Muscle of leg (tissue), 11 donors: ENCODE results near the gene SUN1. TPM values are rescaled to one million over a fixed set of nuclear protein-coding genes. Genes with fewer than 3 reads are reported as not detected.

ENCODE experiments used
- DNase-seq: peaks from one replicate; pipeline ENCODE4 v3.0.0; 2013
- H3K27ac ChIP-seq: one replicate; pipeline ENCODE4 v1.5.1; 2013; ENCODE audit warnings: mild to moderate bottlenecking, low read length, control low read depth
- H3K27me3 ChIP-seq: one replicate; pipeline ENCODE4 v1.6.1; 2013; ENCODE audit warnings: low read length; ENCODE audit not compliant: control insufficient read depth, insufficient read depth
- H3K36me3 ChIP-seq: one replicate; pipeline ENCODE4 v1.6.1; 2013; ENCODE audit warnings: low read length; ENCODE audit not compliant: control insufficient read depth, insufficient read depth
- H3K4me1 ChIP-seq: one replicate; pipeline ENCODE4 v1.6.1; 2013; ENCODE audit warnings: low read length; ENCODE audit not compliant: control insufficient read depth, insufficient read depth
- H3K4me3 ChIP-seq: one replicate; pipeline ENCODE4 v1.5.1; 2013; ENCODE audit warnings: low read length, control low read depth
- H3K9me3 ChIP-seq: replicated peaks from 2 replicates; pipeline ENCODE4 v1.6.1; 2013; ENCODE audit warnings: low read depth, low read length; ENCODE audit not compliant: control insufficient read depth
- WGBS: methylation state at CpG from one replicate; pipeline ENCODE4 v1.1.5; 2013; ENCODE audit warnings: missing lambda C conversion rate; ENCODE audit not compliant: insufficient coverage; 5-methylcytosine and 5-hydroxymethylcytosine counted together
- polyA plus RNA-seq, 8 donors: library from polyadenylated mRNA; unstranded; fragments of 120-200 nt; gene quantifications; one replicate each; pipeline versions ENCODE4 v1.2.1 to v1.2.3, GENCODE V29; 2013; ENCODE audit warnings: inconsistent platforms in 1 of 8, low replicate concordance in 1 of 8; ENCODE audit not compliant: insufficient read length in 8 of 8, insufficient read depth in 1 of 8
- total RNA-seq: library from RNA; stranded (reverse); fragments of 120-200 nt; gene quantifications from one replicate; pipeline ENCODE4 v1.2.4, GENCODE V29; 2013

Gene SUN1
- total and polyA plus RNA-seq, 9 donors: 150 to 238 (median 164) TPM

GRCh38 chr7:889025-889390 lies 56.7 kb downstream of the SUN1 start:
- H3K27me3 ChIP-seq: no peaks in the 10 kb centered on the region
- H3K27ac ChIP-seq: no peak overlapping the region
- no peaks in the 10 kb centered on the region for H3K9me3 ChIP-seq
- no peak for DNase-seq
- H3K36me3 ChIP-seq: peaks cover 71% of the 10 kb centered on the region
- H3K4me3 ChIP-seq: no peak overlapping the region
- H3K4me1 ChIP-seq: no peaks in the 10 kb centered on the region
- 91% methylated on average over 14 of the region's 15 CpGs for WGBS

- Histone ChIP-seq H3K4me1 (no peaks in the 10 kb centered on the region), H3K27ac (no peak overlapping the region), H3K27me3 (no peaks in the 10 kb centered on the region), H3K9me3 (no peaks in the 10 kb centered on the region), H3K4me3 (no peak overlapping the region), H3K36me3 (peaks cover 73% of the 10 kb centered on the region)
- no peak for DNase-seq
- 86% methylated on average over 5 of the region's 18 CpGs for WGBS
Observed at GRCh38 chr7:889391-889790, 57.1 kb downstream of the SUN1 start.

- Histone ChIP-seq H3K27ac (no peak overlapping the region), H3K4me1 (no peaks in the 10 kb centered on the region), H3K4me3 (no peak overlapping the region), H3K9me3 (no peaks in the 10 kb centered on the region), H3K27me3 (no peaks in the 10 kb centered on the region), H3K36me3 (peaks cover 87% of the 10 kb centered on the region)
- no peak for DNase-seq
- WGBS: 92% methylated on average over 13 of the region's 15 CpGs
Observed at GRCh38 chr7:890868-891267, 58.6 kb downstream of the SUN1 start.

GRCh38 chr7:891291-891690 lies 59.0 kb downstream of the SUN1 start:
- Histone ChIP-seq H3K4me1 (no peaks in the 10 kb centered on the region), H3K27ac (no peak overlapping the region), H3K9me3 (no peaks in the 10 kb centered on the region), H3K27me3 (no peaks in the 10 kb centered on the region), H3K4me3 (no peak overlapping the region), H3K36me3 (peaks cover 88% of the 10 kb centered on the region)
- DNase-seq: no peak
- 95% methylated on average over 29 of the region's 29 CpGs for WGBS

- Histone ChIP-seq H3K4me3 (no peak overlapping the region), H3K4me1 (no peaks in the 10 kb centered on the region), H3K36me3 (peaks cover 84% of the 10 kb centered on the region), H3K27ac (no peak overlapping the region), H3K27me3 (no peaks in the 10 kb centered on the region), H3K9me3 (no peaks in the 10 kb centered on the region)
- DNase-seq: no peak
- WGBS: 96% methylated on average over 16 of the region's 20 CpGs
Observed at GRCh38 chr7:891805-892204, 59.5 kb downstream of the SUN1 start.

GRCh38 chr7:892648-893593 lies 60.6 kb downstream of the SUN1 start:
- Histone ChIP-seq H3K36me3 (peaks cover 80% of the 10 kb centered on the region), H3K27ac (no peak overlapping the region), H3K4me3 (no peak overlapping the region), H3K9me3 (no peaks in the 10 kb centered on the region), H3K27me3 (no peaks in the 10 kb centered on the region), H3K4me1 (peaks cover 4% of the 10 kb centered on the region)
- WGBS: 97% methylated on average over 26 of the region's 48 CpGs
- no peak for DNase-seq

- Histone ChIP-seq H3K27ac (no peak overlapping the region), H3K36me3 (peaks cover 78% of the 10 kb centered on the region), H3K9me3 (no peaks in the 10 kb centered on the region), H3K4me1 (peaks cover 12% of the 10 kb centered on the region), H3K4me3 (no peak overlapping the region), H3K27me3 (no peaks in the 10 kb centered on the region)
- 91% methylated on average over 13 of the region's 19 CpGs for WGBS
- DNase-seq: no peak
Observed at GRCh38 chr7:893686-894085, 61.4 kb downstream of the SUN1 start.

- 92% methylated on average over 34 of the region's 40 CpGs for WGBS
- DNase-seq: no peak
- H3K4me1 ChIP-seq: peaks cover 12% of the 10 kb centered on the region
- no peaks in the 10 kb centered on the region for H3K9me3 ChIP-seq
- H3K36me3 ChIP-seq: peaks cover 73% of the 10 kb centered on the region
- no peak overlapping the region for H3K27ac ChIP-seq
- H3K4me3 ChIP-seq: no peak overlapping the region
- no peaks in the 10 kb centered on the region for H3K27me3 ChIP-seq
Observed at GRCh38 chr7:894164-894867, 62.0 kb downstream of the SUN1 start.

- peaks cover 72% of the 10 kb centered on the region for H3K36me3 ChIP-seq
- no peaks in the 10 kb centered on the region for H3K9me3 ChIP-seq
- H3K27ac ChIP-seq: no peak overlapping the region
- no peak overlapping the region for H3K4me3 ChIP-seq
- WGBS: 88% methylated on average over 17 of the region's 21 CpGs
- H3K4me1 ChIP-seq: peaks cover 12% of the 10 kb centered on the region
- no peaks in the 10 kb centered on the region for H3K27me3 ChIP-seq
- no peak for DNase-seq
Observed at GRCh38 chr7:894927-895450, 62.7 kb downstream of the SUN1 start.

GRCh38 chr7:895451-896052 lies 63.3 kb downstream of the SUN1 start:
- Histone ChIP-seq H3K27ac (no peak overlapping the region), H3K4me1 (peaks cover 12% of the 10 kb centered on the region), H3K36me3 (peaks cover 69% of the 10 kb centered on the region), H3K9me3 (no peaks in the 10 kb centered on the region), H3K27me3 (no peaks in the 10 kb centered on the region), H3K4me3 (no peak overlapping the region)
- 92% methylated on average over 52 of the region's 52 CpGs for WGBS
- DNase-seq: no peak
